ENCODE measurements around the gene PLIN5.

DNA sequence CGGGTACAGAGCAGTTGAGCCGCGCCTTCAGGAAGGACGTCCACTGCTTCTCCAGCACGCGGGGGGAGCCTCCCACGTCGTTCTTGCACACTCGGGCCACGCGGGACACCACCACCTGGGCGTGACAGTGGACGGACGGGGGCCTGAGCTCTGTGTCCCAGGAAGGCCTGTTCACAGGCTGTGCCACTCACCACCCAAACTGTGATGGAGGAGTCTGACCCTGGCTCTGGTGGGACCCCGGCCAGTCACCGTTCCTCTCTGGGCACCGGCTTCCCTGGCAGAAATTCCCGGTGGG lies 17.4 kb upstream of the PLIN5 start:
- TF ChIP-seq, protein P1, sequence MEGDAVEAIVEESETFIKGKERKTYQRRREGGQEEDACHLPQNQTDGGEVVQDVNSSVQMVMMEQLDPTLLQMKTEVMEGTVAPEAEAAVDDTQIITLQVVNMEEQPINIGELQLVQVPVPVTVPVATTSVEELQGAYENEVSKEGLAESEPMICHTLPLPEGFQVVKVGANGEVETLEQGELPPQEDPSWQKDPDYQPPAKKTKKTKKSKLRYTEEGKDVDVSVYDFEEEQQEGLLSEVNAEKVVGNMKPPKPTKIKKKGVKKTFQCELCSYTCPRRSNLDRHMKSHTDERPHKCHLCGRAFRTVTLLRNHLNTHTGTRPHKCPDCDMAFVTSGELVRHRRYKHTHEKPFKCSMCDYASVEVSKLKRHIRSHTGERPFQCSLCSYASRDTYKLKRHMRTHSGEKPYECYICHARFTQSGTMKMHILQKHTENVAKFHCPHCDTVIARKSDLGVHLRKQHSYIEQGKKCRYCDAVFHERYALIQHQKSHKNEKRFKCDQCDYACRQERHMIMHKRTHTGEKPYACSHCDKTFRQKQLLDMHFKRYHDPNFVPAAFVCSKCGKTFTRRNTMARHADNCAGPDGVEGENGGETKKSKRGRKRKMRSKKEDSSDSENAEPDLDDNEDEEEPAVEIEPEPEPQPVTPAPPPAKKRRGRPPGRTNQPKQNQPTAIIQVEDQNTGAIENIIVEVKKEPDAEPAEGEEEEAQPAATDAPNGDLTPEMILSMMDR (conservative IDR thresholded peaks at IDR 0.05 in 1 of 2, IDR thresholded peaks at IDR 0.05 in 1 of 2; ENCODE audit: extremely low read depth in 1 of 2, insufficient read depth in 1 of 2, low read depth in 1 of 2, low read length in 2 of 2): no peak
- TF ChIP-seq EZH2 (IDR thresholded peaks at IDR 0.05; ENCODE audit: borderline replicate concordance, low read length): no peak
